Osteocyte (in vitro differentiated cells): ENCODE results near the gene TOGARAM1. TPM values are rescaled to one million over a fixed set of nuclear protein-coding genes. Genes with fewer than 3 reads are reported as not detected.

Experiments
- DNase-seq: peaks from one replicate; pipeline ENCODE4 v3.0.0; 2021; ENCODE audit warnings: mixed read lengths; ENCODE audit not compliant: unreplicated experiment; ENCODE audit errors: extremely low spot score
- H3K27ac Mint-ChIP-seq: one replicate; pipeline ENCODE4 v1.8.0; 2021; ENCODE audit warnings: mild to moderate bottlenecking, mixed read lengths; ENCODE audit not compliant: unreplicated experiment
- H3K27me3 Mint-ChIP-seq: one replicate; pipeline ENCODE4 v1.8.0; 2021; ENCODE audit warnings: mixed read lengths; ENCODE audit not compliant: unreplicated experiment
- H3K36me3 Mint-ChIP-seq: one replicate; pipeline ENCODE4 v1.8.0; 2021; ENCODE audit warnings: mixed read lengths; ENCODE audit not compliant: unreplicated experiment
- H3K4me1 Mint-ChIP-seq: one replicate; pipeline ENCODE4 v1.8.0; 2021; ENCODE audit warnings: mixed read lengths; ENCODE audit not compliant: unreplicated experiment
- H3K4me3 Mint-ChIP-seq: one replicate; pipeline ENCODE4 v1.8.0; 2021; ENCODE audit warnings: mild to moderate bottlenecking, moderate library complexity, mixed read lengths; ENCODE audit not compliant: unreplicated experiment
- H3K9me3 Mint-ChIP-seq: one replicate; pipeline ENCODE4 v1.8.0; 2021; ENCODE audit warnings: mixed read lengths; ENCODE audit not compliant: unreplicated experiment
- CTCF ChIP-seq: fragments of 200-600 bp; sonication (generic); IDR thresholded peaks from 2 replicates; pipeline ENCODE4 v1.5.0; 2021; ENCODE audit warnings: antibody characterized with exemption, mild to moderate bottlenecking, moderate library complexity
- total RNA-seq: library from RNA; stranded (reverse); gene quantifications from 2 replicates; pipeline ENCODE4 v1.2.1, GENCODE V29; 2021

The TOGARAM1 gene
- total RNA-seq, 1 donor from 2014 or later, result 20.7 TPM

- H3K36me3 Mint-ChIP-seq, result peaks cover 29% of the 10 kb centered on the region
- peaks cover 26% of the 10 kb centered on the region for H3K9me3 Mint-ChIP-seq
- DNase-seq, result no peak
- H3K27ac Mint-ChIP-seq, result no peak overlapping the region
- TF ChIP-seq CTCF, result no peak
- H3K27me3 Mint-ChIP-seq, result no peaks in the 10 kb centered on the region
- peaks cover 3% of the 10 kb centered on the region for H3K4me1 Mint-ChIP-seq
- H3K4me3 Mint-ChIP-seq, result no peak overlapping the region
Measured at GRCh38 chr14:45060551-45060950, 98.6 kb downstream of the TOGARAM1 start.

DNA sequence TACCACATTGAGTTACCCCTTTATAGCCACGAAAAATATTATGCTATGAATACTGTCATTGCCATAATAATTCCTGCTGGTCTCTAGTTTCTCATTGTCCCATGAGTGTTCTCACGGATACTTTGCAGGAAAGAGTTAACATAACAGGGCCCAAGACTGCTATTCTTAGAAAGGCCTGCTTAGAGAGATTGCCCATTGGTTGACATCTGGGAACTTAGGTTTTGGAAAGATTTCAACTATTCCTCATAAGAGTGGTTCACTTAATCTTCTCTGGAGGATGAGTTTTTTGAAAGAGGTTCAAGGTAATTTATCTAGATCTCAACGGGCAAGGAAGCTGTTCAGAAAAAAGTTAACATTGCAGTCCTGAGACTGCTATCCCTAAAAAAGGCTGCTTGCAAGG, 103.5 kb downstream of the TOGARAM1 start:
- TF ChIP-seq CTCF, result no peak
- H3K27me3 Mint-ChIP-seq, result no peaks in the 10 kb centered on the region
- peaks cover 3% of the 10 kb centered on the region for H3K4me1 Mint-ChIP-seq
- peaks cover 17% of the 10 kb centered on the region for H3K36me3 Mint-ChIP-seq
- H3K4me3 Mint-ChIP-seq, result no peak overlapping the region
- no peak overlapping the region for H3K27ac Mint-ChIP-seq
- no peak for DNase-seq
- peaks cover 5% of the 10 kb centered on the region for H3K9me3 Mint-ChIP-seq

DNA sequence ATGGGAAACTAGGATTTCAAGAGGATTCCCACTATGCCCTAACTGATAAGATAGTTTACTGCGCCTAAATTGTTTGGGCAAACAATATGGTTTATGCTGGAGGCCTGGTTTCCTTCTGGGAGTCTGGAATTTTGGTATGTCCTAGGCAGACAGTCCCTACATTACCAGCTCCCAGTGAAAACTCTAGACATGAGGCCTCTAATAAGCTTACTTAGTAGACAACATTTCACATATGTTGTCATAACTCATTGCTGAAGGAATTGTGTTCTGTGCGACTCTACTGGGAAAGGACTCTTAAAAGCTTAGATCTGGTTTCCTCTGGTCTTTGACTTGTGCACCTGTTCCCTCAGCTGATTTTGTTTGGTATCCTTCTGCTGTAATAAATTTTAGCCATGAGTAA, 104.0 kb downstream of the TOGARAM1 start:
- no peak for DNase-seq
- peaks cover 17% of the 10 kb centered on the region for H3K36me3 Mint-ChIP-seq
- no peaks in the 10 kb centered on the region for H3K27me3 Mint-ChIP-seq
- H3K27ac Mint-ChIP-seq, result no peak overlapping the region
- H3K4me3 Mint-ChIP-seq, result no peak overlapping the region
- peaks cover 5% of the 10 kb centered on the region for H3K9me3 Mint-ChIP-seq
- no peak for TF ChIP-seq CTCF
- H3K4me1 Mint-ChIP-seq, result peaks cover 3% of the 10 kb centered on the region

GRCh38 chr14:45066667-45067066, 104.7 kb downstream of the TOGARAM1 start:
- no peaks in the 10 kb centered on the region for H3K27me3 Mint-ChIP-seq
- no peak for DNase-seq
- no peak overlapping the region for H3K27ac Mint-ChIP-seq

GRCh38 chr14:45068396-45068795, 106.4 kb downstream of the TOGARAM1 start:
- Mint-ChIP-seq H3K4me1 (no peaks in the 10 kb centered on the region), H3K27me3 (no peaks in the 10 kb centered on the region), H3K4me3 (no peak overlapping the region), H3K9me3 (peaks cover 5% of the 10 kb centered on the region), H3K27ac (no peak overlapping the region), H3K36me3 (peaks cover 17% of the 10 kb centered on the region)
- no peak for TF ChIP-seq CTCF
- DNase-seq, result no peak

More at GRCh38 chr14:45066667-45067066, 104.7 kb downstream of the TOGARAM1 start:
- TF ChIP-seq CTCF, result no peak
- H3K4me3 Mint-ChIP-seq, result no peak overlapping the region
- H3K36me3 Mint-ChIP-seq, result peaks cover 19% of the 10 kb centered on the region
- H3K4me1 Mint-ChIP-seq, result peaks cover 3% of the 10 kb centered on the region
- peaks cover 5% of the 10 kb centered on the region for H3K9me3 Mint-ChIP-seq
